PC-9 (cell line): ENCODE results near the gene RGL1. TPM values are rescaled to one million over a fixed set of nuclear protein-coding genes. Genes with fewer than 3 reads are reported as not detected.

Experiments
- BruUV-seq: library from RNA; stranded (reverse); fragments of 400-500 nt; replicated peaks from 2 replicates; lab custom pipeline; 2021; lab: Mats Ljungman, UMichigan
- CTCF ChIA-PET: fragments of 300-600 bp; sonication (Branson Sonifier 250); formaldehyde crosslinking; loops from one replicate; lab custom pipeline; 2022; ENCODE audit warnings: antibody characterized with exemption; lab: Charles Lee
- POLR2A ChIA-PET: fragments of 300-600 bp; sonication (Branson Sonifier 250); formaldehyde crosslinking; loops from one replicate; lab custom pipeline; 2022; ENCODE audit warnings: antibody characterized with exemption; ENCODE audit not compliant: unreplicated experiment; lab: Charles Lee
- DNase-seq, 2 experiments: peaks; one replicate each; pipeline versions ENCODE4 v3.0.0 to v3.0.0-alpha.2; 2015 to 2022; ENCODE audit warnings: mixed read lengths in 1 of 2
- H2AFZ ChIP-seq: fragments of 200-600 bp; sonication (generic); 2 replicates; pipeline ENCODE4 v1.8.1; 2017; ENCODE audit warnings: antibody characterized with exemption
- H3F3A ChIP-seq: fragments of 200-600 bp; sonication (generic); 2 replicates; pipeline ENCODE4 v1.8.1; 2017; ENCODE audit warnings: antibody characterized with exemption, mild to moderate bottlenecking, low read depth; ENCODE audit not compliant: insufficient read depth
- H3K27ac ChIP-seq: fragments of 200-600 bp; sonication (generic); 2 replicates; pipeline ENCODE4 v1.6.1; 2016; ENCODE audit warnings: mixed run types
- H3K27me3 ChIP-seq: fragments of 200-600 bp; sonication (generic); 2 replicates; pipeline ENCODE4 v1.6.1; 2016; ENCODE audit warnings: low read depth, mixed run types; ENCODE audit not compliant: insufficient read depth
- H3K36me3 ChIP-seq: fragments of 200-600 bp; sonication (generic); 2 replicates; pipeline ENCODE4 v1.6.1; 2016; ENCODE audit warnings: low read depth, mixed run types
- H3K4me1 ChIP-seq: fragments of 200-600 bp; sonication (generic); replicated peaks from 2 replicates; pipeline ENCODE4 v1.6.1; 2016; ENCODE audit warnings: mixed run types; ENCODE audit not compliant: insufficient read depth
- H3K4me2 ChIP-seq: fragments of 200-600 bp; sonication (generic); 2 replicates; pipeline ENCODE4 v1.6.1; 2017; ENCODE audit warnings: mixed run types
- H3K4me3 ChIP-seq: fragments of 200-600 bp; sonication (generic); 2 replicates; pipeline ENCODE4 v1.6.1; 2016; ENCODE audit warnings: mixed run types
- H3K79me2 ChIP-seq: fragments of 200-600 bp; sonication (generic); 2 replicates; pipeline ENCODE4 v1.6.1; 2017; ENCODE audit warnings: low read depth, mixed run types
- H3K9me2 ChIP-seq: fragments of 200-600 bp; sonication (generic); 2 replicates; pipeline ENCODE4 v1.8.1; 2017; ENCODE audit warnings: mild to moderate bottlenecking; ENCODE audit not compliant: insufficient read depth
- H3K9me3 ChIP-seq: fragments of 200-600 bp; sonication (generic); 2 replicates; pipeline ENCODE4 v1.8.1; 2016; ENCODE audit warnings: low read depth; ENCODE audit not compliant: insufficient read depth
- H4K20me1 ChIP-seq: fragments of 200-600 bp; sonication (generic); 2 replicates; pipeline ENCODE4 v1.8.1; 2017; ENCODE audit not compliant: insufficient read depth
- EZH2 ChIP-seq: fragments of 200-600 bp; sonication (generic); IDR thresholded peaks from 2 replicates; pipeline ENCODE4 v1.8.0; 2017; ENCODE audit warnings: antibody characterized with exemption, low read depth
- intact Hi-C: fragments of 100-400 bp; cut with micrococcal nuclease; formaldehyde crosslinking; loops from one replicate; pipeline ENCODE4 v1.10.0; 2022; ENCODE audit not compliant: unreplicated experiment
- total RNA-seq: library from RNA; stranded (reverse); gene quantifications from 2 replicates; pipeline ENCODE4 v1.2.3, GENCODE V29; 2021
- TF ChIP-seq, protein P1 (sequence below): fragments of 200-600 bp; sonication (generic); conservative IDR thresholded peaks from 2 replicates; pipeline ENCODE4 v1.6.1; 2017; ENCODE audit warnings: mixed run types, antibody characterized with exemption, mild to moderate bottlenecking, moderate library complexity

Gene RGL1
- total RNA-seq, 1 experiment from 2014 or later: 2.6 TPM

DNA sequence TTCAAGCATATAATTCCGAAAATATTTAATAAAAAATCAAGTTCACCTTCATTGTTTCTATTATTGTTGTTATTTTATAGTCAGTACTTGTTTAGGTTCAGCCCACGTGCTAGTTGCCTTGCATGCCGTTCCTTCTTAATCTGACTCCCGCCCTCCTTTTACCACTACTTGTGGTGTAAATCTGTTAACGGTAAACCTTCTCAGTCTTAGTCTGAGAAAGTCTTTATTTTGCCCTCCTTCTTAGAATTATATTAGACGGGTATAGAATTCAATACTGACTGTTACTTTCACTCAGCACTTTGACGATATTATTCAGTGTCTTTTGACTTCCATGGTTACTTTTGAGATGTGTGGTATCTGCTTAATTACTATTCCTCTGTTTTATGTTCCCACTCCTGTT, 104.8 kb downstream of the RGL1 start:
- no peaks in the 10 kb centered on the region for H3K79me2 ChIP-seq
- no peak overlapping the region for H3K4me3 ChIP-seq
- intact Hi-C loops: no loop called here
- POLR2A ChIA-PET: no interaction called here
- TF ChIP-seq, protein P1, sequence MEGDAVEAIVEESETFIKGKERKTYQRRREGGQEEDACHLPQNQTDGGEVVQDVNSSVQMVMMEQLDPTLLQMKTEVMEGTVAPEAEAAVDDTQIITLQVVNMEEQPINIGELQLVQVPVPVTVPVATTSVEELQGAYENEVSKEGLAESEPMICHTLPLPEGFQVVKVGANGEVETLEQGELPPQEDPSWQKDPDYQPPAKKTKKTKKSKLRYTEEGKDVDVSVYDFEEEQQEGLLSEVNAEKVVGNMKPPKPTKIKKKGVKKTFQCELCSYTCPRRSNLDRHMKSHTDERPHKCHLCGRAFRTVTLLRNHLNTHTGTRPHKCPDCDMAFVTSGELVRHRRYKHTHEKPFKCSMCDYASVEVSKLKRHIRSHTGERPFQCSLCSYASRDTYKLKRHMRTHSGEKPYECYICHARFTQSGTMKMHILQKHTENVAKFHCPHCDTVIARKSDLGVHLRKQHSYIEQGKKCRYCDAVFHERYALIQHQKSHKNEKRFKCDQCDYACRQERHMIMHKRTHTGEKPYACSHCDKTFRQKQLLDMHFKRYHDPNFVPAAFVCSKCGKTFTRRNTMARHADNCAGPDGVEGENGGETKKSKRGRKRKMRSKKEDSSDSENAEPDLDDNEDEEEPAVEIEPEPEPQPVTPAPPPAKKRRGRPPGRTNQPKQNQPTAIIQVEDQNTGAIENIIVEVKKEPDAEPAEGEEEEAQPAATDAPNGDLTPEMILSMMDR: no peak
- TF ChIP-seq EZH2: no peak
- no peak overlapping the region for H3K4me2 ChIP-seq
- no peak for DNase-seq
- H3K27ac ChIP-seq: no peak overlapping the region
- no peaks in the 10 kb centered on the region for H3F3A ChIP-seq
- H3K9me2 ChIP-seq: no peaks in the 10 kb centered on the region
- H4K20me1 ChIP-seq: no peaks in the 10 kb centered on the region
- no peaks in the 10 kb centered on the region for H3K4me1 ChIP-seq
- no peak overlapping the region for H2AFZ ChIP-seq
- H3K27me3 ChIP-seq: no peaks in the 10 kb centered on the region
- H3K36me3 ChIP-seq: peaks cover 12% of the 10 kb centered on the region; the same call in 1 of the 2 replicates
- BruUV-seq: no TSS peak
- H3K9me3 ChIP-seq: no peaks in the 10 kb centered on the region
- CTCF ChIA-PET: no interaction called here

DNA sequence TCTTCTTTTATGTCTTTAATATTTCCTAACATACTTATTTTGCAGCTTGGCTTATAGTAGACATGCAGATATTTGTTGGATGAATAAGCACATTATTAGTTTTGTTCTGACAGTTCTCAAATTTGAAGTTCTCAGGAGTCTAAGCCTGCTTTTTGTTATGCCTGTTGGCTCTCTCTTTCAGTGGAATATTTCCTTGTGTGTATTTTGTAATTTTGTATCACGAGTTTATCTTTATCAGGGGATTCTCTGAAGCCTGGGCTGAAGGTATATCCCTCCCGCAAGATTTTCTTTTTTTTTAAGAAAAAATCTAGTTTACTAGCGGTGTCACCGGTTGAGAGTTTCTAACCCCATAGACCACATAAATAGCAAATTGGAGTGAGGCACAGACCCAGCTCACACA, 105.9 kb downstream of the RGL1 start:
- no peaks in the 10 kb centered on the region for H3K79me2 ChIP-seq
- H3K4me3 ChIP-seq: no peak overlapping the region
- ChIA-PET CTCF (no interaction called here), POLR2A (no interaction called here)
- H3K9me3 ChIP-seq: no peaks in the 10 kb centered on the region
- peaks cover 12% of the 10 kb centered on the region; the same call in 1 of the 2 replicates for H3K36me3 ChIP-seq
- no peak overlapping the region for H2AFZ ChIP-seq
- no peaks in the 10 kb centered on the region for H3F3A ChIP-seq
- no TSS peak for BruUV-seq
- no peaks in the 10 kb centered on the region for H3K9me2 ChIP-seq
- TF ChIP-seq EZH2: no peak
- TF ChIP-seq, protein P1: no peak
- H3K4me2 ChIP-seq: no peak overlapping the region
- no peak overlapping the region for H3K27ac ChIP-seq
- DNase-seq: no peak
- intact Hi-C loops: no loop called here
- H4K20me1 ChIP-seq: no peaks in the 10 kb centered on the region
- H3K27me3 ChIP-seq: no peaks in the 10 kb centered on the region
- peaks cover 7% of the 10 kb centered on the region for H3K4me1 ChIP-seq

DNA sequence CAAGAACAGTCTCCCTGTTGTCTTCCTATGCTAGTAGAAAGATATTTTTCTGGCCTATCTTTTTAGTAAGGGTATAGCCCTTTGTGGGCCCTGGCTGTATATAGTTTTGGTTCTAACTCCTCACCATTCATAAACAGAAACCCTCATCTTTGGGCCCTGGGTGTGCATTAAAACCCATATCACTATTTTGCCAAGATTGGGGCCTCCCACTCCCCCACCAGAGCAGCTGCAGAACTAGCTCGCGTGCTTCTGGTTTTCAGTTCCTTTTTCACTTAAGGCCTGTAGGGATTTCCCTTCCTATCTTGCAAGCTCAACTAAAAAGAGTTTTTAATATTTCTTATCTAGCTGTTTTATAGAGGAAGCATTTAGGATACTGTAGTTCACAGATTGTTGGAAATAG, 106.4 kb downstream of the RGL1 start:
- no peak for TF ChIP-seq EZH2
- TF ChIP-seq, protein P1: no peak
- Histone ChIP-seq H3K9me3 (no peaks in the 10 kb centered on the region), H3K36me3 (peaks cover 12% of the 10 kb centered on the region; the same call in 1 of the 2 replicates), H3K4me3 (no peak overlapping the region), H3K79me2 (no peaks in the 10 kb centered on the region), H3K27ac (no peak overlapping the region), H3K27me3 (no peaks in the 10 kb centered on the region), H3K4me1 (peaks cover 8% of the 10 kb centered on the region), H4K20me1 (no peaks in the 10 kb centered on the region), H3F3A (no peaks in the 10 kb centered on the region), H3K4me2 (no peak overlapping the region), H3K9me2 (no peaks in the 10 kb centered on the region), H2AFZ (no peak overlapping the region)
- BruUV-seq: no TSS peak
- POLR2A ChIA-PET: no interaction called here
- no peak for DNase-seq
- CTCF ChIA-PET: no interaction called here
- intact Hi-C loops: no loop called here
